ELF-1 (cell line): Measurements from ENCODE around the gene SFTPA1.
"Not testable (repeated sequence)": the region's sequence is repeated elsewhere in the genome, so short reads cannot be mapped to it uniquely, and the experiment has no call there.

Source experiments
- DNase-seq: peaks from one replicate; pipeline ENCODE4 v3.0.0-alpha.2; 2016; ENCODE audit warnings: low read depth, low spot score

Gene SFTPA1

DNA sequence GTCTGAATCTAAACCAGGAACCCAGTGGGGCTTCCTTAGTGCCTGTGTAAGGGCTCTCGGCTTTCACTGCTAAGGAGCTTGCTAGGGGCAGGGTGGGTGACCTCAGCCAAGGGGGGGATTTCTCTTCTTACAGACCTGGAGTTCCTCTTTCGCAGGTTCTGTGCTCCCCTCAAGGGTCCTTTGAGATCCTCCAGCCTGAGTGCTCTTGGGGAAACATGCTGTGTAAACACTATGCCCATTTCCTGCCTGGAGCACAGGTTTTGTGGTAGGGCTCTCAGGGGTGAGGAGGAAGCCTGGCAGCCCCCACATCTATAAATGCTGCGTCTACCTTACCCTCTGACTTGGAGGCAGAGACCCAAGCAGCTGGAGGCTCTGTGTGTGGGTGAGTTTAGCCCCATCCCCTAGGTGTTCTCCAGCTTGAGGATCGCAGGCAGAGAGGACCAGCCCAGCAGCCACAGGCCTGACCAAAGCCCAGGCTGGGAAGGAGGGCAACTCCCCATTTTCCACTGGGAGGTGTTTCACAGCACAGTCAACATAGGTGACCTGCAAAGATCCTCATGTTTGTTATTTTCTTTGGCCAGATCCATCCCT is at the start of gene SFTPA1:
Gene SFTPA1 (plus strand): TSS at position 339 of the 591 bp plus-strand sequence. CDS start 887 bp downstream, outside the sequence.
- DNase-seq = no peak

DNA sequence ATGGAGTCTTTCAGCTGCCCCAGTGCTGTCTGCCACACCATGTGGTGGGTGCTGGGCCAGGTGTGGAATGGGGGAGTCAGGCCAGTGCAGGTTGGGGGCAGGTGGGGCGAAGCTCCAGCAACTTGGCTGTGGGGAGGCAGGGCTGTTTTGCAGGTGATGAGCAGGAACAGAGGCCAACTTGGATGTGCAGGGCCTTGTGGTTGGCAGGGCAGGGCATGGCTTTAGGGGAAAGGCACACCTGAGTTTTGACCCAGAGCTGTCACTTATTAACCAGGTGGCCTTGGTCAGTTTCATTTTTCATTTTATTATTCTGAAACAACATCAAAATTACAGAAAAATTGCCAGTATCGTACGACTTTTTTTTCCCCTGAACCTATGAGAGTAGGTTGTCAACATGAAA is 49.5 kb upstream of the SFTPA1 start:
- DNase-seq = no peak

GRCh38 chr10:79562135-79562756 is 48.5 kb upstream of the SFTPA1 start:
- DNase-seq = peak; percentile 66

DNA sequence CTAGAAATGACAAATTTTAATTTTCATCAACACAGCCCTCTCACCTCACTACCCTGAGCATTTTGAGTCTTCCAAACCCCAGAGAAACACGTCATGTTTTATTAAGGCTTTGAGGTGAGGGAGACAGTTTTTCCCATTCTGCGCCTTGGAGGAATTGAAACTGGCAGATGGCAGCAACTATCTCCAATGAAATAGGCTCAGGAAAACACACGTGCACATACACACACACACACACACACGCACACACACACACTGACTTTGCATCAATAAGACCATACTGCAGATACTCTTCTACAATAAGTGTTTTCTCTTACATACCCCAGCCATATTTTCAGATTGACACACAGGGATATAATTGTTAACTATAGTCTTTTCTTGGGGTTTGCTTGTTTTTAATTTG is 47.3 kb upstream of the SFTPA1 start:
- DNase-seq = no peak

- DNase-seq = peak; percentile 12
Measured at GRCh38 chr10:79570624-79571023, 40.1 kb upstream of the SFTPA1 start.

DNA sequence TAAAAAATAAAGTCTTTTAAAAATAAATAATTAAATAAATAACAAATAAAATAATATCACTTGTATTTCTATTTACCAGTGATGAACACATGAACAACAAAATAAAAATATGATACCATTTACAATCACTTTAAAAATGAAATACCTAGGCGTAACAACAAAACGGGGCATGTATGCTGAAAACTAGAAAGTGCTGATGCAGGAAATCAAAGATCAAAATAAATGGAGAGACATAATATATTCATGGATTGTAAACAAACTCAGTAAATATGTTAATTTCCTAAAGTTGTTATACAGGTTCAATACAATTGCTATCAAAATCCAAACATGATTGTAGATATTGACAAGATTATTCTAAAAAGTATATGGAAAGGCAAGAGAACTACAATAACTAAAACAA is 31.4 kb upstream of the SFTPA1 start:
- no peak for DNase-seq

- DNase-seq = no peak
Measured at GRCh38 chr10:79581044-79581443, 29.7 kb upstream of the SFTPA1 start.

GRCh38 chr10:79582096-79582495 is 28.6 kb upstream of the SFTPA1 start:
- no peak for DNase-seq

- not testable (repeated sequence) for DNase-seq
Measured at GRCh38 chr10:79582954-79583353, 27.8 kb upstream of the SFTPA1 start.

- DNase-seq = no peak
Measured at GRCh38 chr10:79583488-79584024, 27.2 kb upstream of the SFTPA1 start.

- no peak for DNase-seq
Measured at GRCh38 chr10:79585870-79586527, 24.7 kb upstream of the SFTPA1 start.

DNA sequence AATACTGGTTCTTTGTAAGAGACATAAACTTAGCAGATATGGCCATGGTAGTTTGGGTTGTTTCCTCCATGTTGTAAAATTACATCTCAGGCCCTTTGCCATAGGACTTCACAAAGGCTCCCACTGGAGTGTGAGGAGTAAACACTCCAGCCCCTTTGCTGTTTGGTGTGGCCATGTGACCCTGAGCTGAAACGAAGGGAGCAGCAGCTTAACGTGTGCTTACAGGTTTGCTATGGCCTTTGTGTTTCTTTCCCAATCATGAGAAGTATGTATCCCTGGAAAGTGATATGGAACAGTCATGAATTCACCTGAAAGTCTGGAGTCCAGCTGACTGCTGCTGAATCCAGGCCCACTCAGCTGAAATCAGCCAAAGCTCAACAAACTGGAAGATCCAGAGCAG is 23.8 kb upstream of the SFTPA1 start:
- DNase-seq = no peak

DNA sequence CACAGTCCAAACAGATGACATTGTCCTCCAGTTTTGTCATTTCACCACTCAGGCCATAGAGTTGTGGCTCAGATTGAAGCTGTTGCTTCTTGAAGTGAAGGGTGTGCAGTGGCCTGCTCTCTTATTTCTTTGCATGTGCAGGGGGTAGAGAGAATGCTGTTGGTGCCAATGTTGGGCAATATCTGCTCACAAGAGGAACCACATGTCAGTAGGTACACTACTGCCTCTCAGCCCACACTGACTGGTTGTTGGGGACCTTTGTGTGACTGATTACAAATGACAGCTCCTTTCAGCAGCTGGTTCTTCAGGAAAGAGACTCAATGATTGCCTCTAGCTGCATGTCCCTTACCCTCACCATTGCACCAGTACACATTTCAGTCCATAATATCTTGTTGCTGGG is 21.9 kb upstream of the SFTPA1 start:
- no peak for DNase-seq

DNA sequence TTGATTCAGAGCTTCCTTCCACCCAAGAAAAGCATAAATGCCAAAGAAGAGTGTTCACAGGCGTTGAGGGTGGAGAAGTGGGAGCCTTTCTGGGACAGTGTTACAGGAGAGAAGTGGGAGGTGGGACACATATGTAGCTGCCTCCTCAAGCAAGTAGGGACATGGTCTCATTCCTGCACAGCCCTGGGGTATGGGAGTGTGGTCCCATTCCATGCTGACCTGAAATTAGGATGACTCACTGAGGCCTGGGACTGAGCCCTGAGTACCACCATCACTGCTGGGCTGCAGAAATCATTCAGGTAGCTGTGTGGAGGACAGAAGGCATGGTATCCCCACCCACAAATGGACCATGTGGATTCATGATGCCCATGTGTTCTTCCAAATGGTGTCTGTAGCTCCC is 17.4 kb upstream of the SFTPA1 start:
- DNase-seq = no peak

DNA sequence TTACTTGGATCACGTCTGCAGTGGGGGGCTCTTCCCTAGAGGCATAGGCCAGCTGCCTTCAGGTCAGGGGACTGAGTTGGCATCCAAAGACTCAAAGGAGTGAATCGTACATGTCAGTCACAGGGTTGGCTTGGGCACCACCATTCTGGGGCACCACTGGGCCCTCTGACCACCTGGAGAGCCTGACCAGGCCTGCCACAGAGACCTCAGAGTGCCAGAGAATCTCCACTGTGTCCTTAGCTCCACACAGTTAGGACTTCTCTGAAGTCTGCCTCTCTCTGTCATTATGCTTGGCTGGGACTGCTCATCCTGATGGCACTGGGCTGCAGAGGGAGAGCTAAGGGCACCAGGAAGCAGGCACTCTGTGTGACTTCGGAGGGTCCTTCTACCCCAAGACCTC is 16.2 kb upstream of the SFTPA1 start:
- DNase-seq = not testable (repeated sequence)

DNA sequence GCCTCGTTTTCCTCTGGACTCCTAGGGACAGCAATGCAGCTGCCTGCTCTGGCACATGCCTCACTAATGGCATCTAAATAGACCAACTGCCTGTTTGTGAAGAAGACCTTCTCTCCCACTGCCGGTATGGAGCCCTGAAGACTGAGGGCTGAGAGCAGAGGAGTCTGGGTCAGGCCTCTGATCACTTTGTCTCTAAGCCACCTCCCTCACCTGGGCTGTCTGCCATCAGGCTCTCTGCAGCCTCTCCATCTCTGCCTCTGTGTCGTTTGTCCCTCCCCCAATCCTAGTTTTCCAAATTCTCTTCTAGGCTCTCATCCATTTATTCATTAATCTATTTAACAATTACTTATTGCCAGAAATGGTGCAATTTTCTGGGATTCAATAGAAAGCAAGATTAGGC is 15.2 kb upstream of the SFTPA1 start:
- DNase-seq = no peak

GRCh38 chr10:79599644-79600043 is 11.1 kb upstream of the SFTPA1 start:
- DNase-seq = not testable (repeated sequence)

- no peak for DNase-seq
Measured at GRCh38 chr10:79601939-79602338, 8.8 kb upstream of the SFTPA1 start.

DNA sequence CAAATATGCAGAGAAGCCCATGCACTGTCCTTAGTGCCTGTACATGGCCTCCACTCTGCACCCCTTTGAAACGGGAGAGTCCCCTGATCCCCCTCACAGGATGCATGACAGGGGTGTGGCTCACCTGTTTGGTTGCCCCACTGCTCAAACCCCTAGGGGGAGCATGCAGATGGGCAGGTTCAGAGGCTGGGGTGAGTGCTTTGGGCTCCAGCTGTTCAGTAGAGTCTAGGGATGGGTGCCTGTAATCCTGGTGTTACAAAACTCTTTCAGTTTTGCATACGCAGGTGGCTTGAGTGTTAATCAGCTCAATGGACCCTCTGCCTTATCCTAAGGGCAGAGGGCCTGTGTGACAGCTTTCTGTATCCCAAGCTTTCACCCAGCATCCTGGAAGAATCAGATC is 7.8 kb upstream of the SFTPA1 start:
- no peak for DNase-seq

DNA sequence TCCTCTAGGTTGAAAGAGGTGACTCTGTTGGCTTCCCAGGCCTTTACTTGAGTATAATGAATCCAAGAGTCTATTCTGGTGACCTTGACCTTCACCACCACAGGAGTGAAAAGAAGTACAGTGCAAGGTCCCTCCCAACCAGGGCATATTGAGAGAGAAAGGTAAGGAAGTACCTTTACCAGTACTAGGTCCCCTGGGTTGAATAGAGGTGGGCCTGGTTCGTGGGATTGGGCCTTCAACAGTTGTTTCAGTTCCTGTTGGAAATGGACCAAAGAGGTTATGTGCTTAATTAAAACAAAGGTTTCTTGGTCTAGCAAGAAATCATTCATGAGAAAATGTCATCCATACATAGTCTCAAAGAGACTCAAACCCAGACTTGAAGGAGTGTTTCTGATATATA is 6.4 kb upstream of the SFTPA1 start:
- no peak for DNase-seq

GRCh38 chr10:79605308-79605707 is 5.4 kb upstream of the SFTPA1 start:
- no peak for DNase-seq

GRCh38 chr10:79608505-79609375 is 2.0 kb upstream of the SFTPA1 start:
- DNase-seq = peak; percentile 50
